GOT3 (cell line): ENCODE measurements around the gene CPSF6.
"Not testable (repeated sequence)": the region's sequence is repeated elsewhere in the genome, so short reads cannot be mapped to it uniquely, and the experiment has no call there.

Source experiments
- DNase-seq: peaks from one replicate; lab custom pipeline; 2025; ENCODE audit warnings: mixed read lengths; lab: John Stamatoyannopoulos, UW

Gene CPSF6

GRCh38 chr12:69258655-69259054 lies 19.3 kb downstream of the CPSF6 start:
- DNase-seq: no peak

- no peak for DNase-seq
Observed at GRCh38 chr12:69262264-69262974, 23.1 kb downstream of the CPSF6 start.

- no peak for DNase-seq
Observed at GRCh38 chr12:69265205-69265604, 25.8 kb downstream of the CPSF6 start.

GRCh38 chr12:69265633-69266032 lies 26.3 kb downstream of the CPSF6 start:
- not testable (repeated sequence) for DNase-seq

- no peak for DNase-seq
Observed at GRCh38 chr12:69266036-69266635, 26.8 kb downstream of the CPSF6 start.

GRCh38 chr12:69269736-69270135 lies 30.4 kb downstream of the CPSF6 start:
- DNase-seq: no peak

GRCh38 chr12:69272511-69272910 lies 33.1 kb downstream of the CPSF6 start:
- no peak for DNase-seq

- no peak for DNase-seq
Observed at GRCh38 chr12:69274861-69275260, 35.5 kb downstream of the CPSF6 start.

GRCh38 chr12:69275471-69275891 lies 36.1 kb downstream of the CPSF6 start:
- no peak for DNase-seq

GRCh38 chr12:69278814-69279782 lies 39.7 kb downstream of the CPSF6 start:
- no peak for DNase-seq

GRCh38 chr12:69284131-69284530 lies 44.8 kb downstream of the CPSF6 start:
- peak; percentile 100 for DNase-seq

- no peak for DNase-seq
Observed at GRCh38 chr12:69287556-69287955, 48.2 kb downstream of the CPSF6 start.

- peak; percentile 99 for DNase-seq
Observed at GRCh38 chr12:69290545-69291277, 51.3 kb downstream of the CPSF6 start.

GRCh38 chr12:69291278-69291593 lies 51.9 kb downstream of the CPSF6 start:
- no peak for DNase-seq

GRCh38 chr12:69298133-69298532 lies 58.8 kb downstream of the CPSF6 start:
- DNase-seq: no peak

GRCh38 chr12:69298947-69299346 lies 59.6 kb downstream of the CPSF6 start:
- no peak for DNase-seq

- DNase-seq: no peak
Observed at GRCh38 chr12:69304284-69304683, 64.9 kb downstream of the CPSF6 start.

GRCh38 chr12:69309461-69309860 lies 70.1 kb downstream of the CPSF6 start:
- no peak for DNase-seq

GRCh38 chr12:69313209-69313608 lies 73.8 kb downstream of the CPSF6 start:
- DNase-seq: no peak

- DNase-seq: not testable (repeated sequence)
Observed at GRCh38 chr12:69316784-69317183, 77.4 kb downstream of the CPSF6 start.

- not testable (repeated sequence) for DNase-seq
Observed at GRCh38 chr12:69317233-69317632, 77.9 kb downstream of the CPSF6 start.

GRCh38 chr12:69318225-69318624 lies 78.9 kb downstream of the CPSF6 start:
- DNase-seq: no peak
